ENCODE data around the gene ADGRG2.
"Not testable (repeated sequence)": the region's sequence is repeated elsewhere in the genome, so short reads cannot be mapped to it uniquely, and the experiment has no call there.

ADGRG2 gene

DNA sequence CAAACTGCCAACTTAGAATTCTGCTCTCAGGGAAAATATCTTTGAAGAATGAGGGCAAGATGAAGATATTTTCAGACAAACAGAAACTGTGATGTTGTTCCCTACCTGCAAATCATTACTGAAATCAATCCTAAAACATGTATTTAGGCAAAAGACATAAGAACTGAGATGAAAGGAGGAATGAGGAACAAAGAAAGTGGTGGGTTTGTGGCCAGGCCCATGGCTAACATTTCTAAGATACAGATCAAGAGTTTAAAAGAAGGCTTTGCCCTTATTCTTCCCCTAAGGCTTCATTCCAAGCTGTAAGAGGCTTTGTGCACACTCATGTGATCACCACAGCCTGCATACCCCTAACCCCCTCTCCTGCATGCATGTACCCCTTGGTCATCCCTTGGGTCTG lies 46.5 kb downstream of the ADGRG2 start:
- DNase-seq (ENCODE audit: low spot score), result no peak

- DNase-seq (ENCODE audit: low spot score), result no peak
Measured at GRCh38 chrX:19072372-19072771, 49.9 kb downstream of the ADGRG2 start.

- no peak for DNase-seq (ENCODE audit: low spot score)
Measured at GRCh38 chrX:19070555-19070994, 51.7 kb downstream of the ADGRG2 start.

DNA sequence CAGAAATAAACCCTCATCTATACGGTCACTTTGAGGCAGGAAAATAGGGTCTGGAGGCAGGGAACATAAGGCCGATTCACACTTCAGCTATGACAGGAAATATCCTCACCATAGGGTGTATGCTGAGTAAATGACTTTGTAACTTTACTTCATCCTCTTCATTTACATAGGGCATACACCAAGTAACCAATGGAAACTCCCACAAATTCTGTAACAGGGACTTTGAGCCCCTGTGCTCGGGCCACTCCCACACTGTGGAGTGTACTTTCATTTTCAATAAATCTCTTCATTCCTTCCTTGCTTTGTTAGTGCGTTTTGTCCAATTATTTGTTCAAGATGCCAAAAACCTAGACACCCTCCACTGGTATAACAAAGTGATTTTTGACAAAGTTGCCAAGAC lies 55.3 kb downstream of the ADGRG2 start:
- not testable (repeated sequence) for DNase-seq (ENCODE audit: low spot score)

DNA sequence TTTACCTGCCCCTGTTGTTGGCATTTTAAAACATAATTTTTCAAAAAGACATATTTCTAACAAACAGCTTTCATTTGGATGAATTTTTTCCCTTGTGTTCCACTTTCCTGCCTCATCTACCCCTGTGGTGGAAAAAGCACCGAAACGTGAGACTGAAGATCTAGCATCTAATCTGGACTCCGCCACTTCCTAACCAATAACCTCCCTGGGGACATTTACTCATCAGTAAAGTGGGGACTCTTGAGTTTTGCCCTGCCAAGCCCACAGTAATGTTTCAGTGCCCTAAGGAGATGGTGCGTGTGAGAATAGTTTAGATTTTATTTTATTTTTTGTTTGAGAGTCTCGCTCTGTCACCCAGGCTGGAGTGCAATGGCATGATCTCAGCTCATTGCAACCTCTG lies 56.7 kb downstream of the ADGRG2 start:
- DNase-seq (ENCODE audit: low spot score), result no peak

GRCh38 chrX:19064175-19064574 lies 58.1 kb downstream of the ADGRG2 start:
- DNase-seq (ENCODE audit: low spot score), result no peak

DNA sequence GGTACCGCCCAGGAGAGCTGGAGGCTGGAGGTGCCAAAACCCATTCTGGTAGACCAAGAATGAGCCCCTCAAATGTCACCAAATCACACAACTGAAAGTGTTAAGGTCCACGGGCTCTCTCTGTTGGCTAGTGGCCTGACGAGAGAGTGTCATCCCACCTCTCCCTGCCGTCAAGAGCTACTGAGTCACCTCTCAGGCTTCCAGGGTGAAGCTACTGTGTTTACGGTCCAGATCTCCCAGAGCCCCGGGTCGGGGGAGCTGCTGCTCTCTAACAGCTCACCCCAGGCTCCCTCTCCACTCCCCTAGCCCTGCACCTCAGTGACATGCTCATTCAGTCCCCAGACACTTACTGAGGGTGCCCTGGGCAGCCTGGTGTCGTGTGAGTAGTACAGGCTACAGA lies 59.2 kb downstream of the ADGRG2 start:
- no peak for DNase-seq (ENCODE audit: low spot score)

GRCh38 chrX:19059067-19059466 lies 63.2 kb downstream of the ADGRG2 start:
- no peak for DNase-seq (ENCODE audit: low spot score)

DNA sequence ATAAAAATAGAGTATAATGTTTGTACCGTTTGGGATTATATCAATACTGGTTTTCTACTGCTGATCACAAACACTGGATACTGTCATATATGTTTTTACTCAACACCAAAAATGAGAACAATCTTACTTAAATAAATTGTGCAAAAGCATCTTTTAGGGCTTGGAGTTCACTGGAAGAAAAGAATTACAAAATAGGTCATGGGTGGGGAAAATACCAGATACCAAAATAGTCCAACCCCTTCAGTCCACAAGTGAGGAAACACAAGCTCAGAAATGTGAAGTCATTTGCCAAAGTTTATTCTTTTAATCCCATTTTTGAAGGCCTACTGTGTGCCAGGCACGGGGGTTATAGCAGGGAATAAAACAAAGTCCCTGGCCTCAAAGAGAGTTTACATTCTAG lies 64.4 kb downstream of the ADGRG2 start:
- no peak for DNase-seq (ENCODE audit: low spot score)

GRCh38 chrX:19049110-19049509 lies 73.2 kb downstream of the ADGRG2 start:
- DNase-seq (ENCODE audit: low spot score), result no peak

GRCh38 chrX:19046343-19047215 lies 75.7 kb downstream of the ADGRG2 start:
- no peak for DNase-seq (ENCODE audit: low spot score)

DNA sequence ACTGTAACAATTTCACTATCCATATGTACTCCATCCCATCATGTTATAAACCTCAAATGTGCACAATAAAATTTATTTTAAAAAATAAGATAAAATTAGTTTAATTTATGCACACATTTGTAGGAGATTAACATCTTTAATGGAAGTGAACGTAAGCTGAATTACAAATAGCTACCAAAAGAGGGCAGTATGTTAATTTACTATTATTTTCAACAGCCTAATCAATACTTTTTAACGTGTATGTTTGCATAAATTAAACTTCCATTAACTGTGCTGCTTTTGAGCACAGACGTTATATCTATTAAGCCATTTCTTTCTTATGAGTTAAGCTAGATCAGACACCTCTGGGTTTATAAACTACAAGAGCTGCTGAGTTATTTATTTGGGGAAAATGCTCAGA lies 81.9 kb downstream of the ADGRG2 start:
- peak; percentile 1 for DNase-seq (ENCODE audit: low spot score)

DNA sequence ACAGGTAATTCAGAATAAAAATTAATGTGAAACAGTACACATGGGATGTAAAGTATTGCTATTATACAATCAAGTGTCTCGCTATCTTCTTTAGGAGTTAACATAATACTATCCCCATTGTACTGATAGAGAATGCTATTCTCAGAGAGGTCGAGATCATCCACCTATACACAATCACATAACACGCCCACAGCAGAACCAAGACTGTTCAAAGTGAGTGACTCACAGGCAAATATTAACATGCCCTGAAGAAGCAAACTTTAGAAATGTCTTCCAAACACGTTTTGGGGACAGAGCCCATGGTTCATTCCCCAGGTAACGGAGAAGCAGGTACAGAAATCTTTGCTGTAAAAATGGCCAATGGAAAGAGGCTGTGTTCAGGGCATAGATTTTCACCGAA lies 88.2 kb downstream of the ADGRG2 start:
- DNase-seq (ENCODE audit: low spot score), result no peak

DNA sequence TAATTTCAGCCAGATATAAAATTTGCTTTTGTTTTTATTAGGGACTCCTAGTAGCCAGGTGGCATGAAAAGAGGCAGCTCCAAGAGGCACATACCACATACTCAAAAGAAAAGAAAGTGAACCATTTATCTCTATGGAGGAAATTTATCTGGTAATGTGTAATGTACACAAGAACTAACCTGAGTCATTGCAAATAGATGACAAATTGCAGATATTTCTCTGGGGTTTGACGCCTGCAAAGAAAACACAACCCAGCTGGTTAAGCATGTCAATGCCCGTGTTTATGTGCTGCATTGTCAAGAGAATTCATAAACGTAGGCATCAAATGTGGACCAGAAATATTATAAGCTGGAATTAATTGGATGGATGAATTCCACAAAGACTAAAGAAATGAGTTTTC lies 91.5 kb downstream of the ADGRG2 start:
- DNase-seq (ENCODE audit: low spot score), result no peak

- no peak for DNase-seq (ENCODE audit: low spot score)
Measured at GRCh38 chrX:19028560-19028959, 93.7 kb downstream of the ADGRG2 start.

GRCh38 chrX:19024366-19024765 lies 97.9 kb downstream of the ADGRG2 start:
- no peak for DNase-seq (ENCODE audit: low spot score)

DNA sequence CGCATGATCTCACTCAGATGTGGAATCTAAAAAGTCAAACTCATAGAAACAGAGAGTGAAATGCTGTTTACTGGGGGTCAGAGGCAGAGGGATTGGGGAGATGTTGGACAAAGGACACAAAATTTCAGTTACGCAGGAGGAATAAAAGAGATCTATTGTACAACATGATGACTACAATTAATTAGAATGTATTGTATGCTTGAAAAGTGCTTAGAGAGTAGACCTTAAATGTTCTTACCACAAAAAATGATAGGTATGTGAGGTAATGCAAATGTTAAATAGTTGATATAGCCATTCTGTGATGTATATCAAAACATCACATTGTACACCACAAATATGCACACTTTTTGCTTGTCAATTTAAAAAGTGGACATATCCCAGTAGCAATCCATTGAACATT lies 102.3 kb downstream of the ADGRG2 start:
- no peak for DNase-seq (ENCODE audit: low spot score)

- DNase-seq (ENCODE audit: low spot score), result peak; percentile 7
Measured at GRCh38 chrX:19017271-19017670, 105.0 kb downstream of the ADGRG2 start.

- DNase-seq (ENCODE audit: low spot score), result not testable (repeated sequence)
Measured at GRCh38 chrX:19016614-19017013, 105.7 kb downstream of the ADGRG2 start.

DNA sequence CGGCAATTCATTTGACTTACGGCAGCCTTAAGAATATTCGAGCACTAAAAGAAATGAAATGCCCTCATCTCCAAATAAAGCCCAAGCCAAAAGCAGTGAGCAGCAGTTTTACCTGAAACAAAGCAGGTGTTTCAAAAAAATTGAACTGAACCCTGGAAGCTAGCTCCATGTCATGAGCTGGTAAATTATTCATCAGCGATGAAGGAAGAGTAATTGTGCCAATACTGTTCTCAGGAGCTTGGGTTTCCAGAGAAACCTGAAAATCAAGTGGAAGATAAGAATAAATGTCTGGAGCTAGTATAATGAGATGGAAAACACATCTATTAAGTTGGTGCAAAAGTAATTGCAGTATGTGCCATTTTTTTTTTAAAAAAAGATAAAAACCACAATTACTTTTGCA lies 114.4 kb downstream of the ADGRG2 start:
- DNase-seq (ENCODE audit: low spot score), result no peak

- no peak for DNase-seq (ENCODE audit: low spot score)
Measured at GRCh38 chrX:19007011-19007410, 115.3 kb downstream of the ADGRG2 start.

- DNase-seq (ENCODE audit: low spot score), result peak; percentile 1
Measured at GRCh38 chrX:19005909-19006308, 116.4 kb downstream of the ADGRG2 start.

GRCh38 chrX:19003756-19004155 lies 118.5 kb downstream of the ADGRG2 start:
- no peak for DNase-seq (ENCODE audit: low spot score)

DNA sequence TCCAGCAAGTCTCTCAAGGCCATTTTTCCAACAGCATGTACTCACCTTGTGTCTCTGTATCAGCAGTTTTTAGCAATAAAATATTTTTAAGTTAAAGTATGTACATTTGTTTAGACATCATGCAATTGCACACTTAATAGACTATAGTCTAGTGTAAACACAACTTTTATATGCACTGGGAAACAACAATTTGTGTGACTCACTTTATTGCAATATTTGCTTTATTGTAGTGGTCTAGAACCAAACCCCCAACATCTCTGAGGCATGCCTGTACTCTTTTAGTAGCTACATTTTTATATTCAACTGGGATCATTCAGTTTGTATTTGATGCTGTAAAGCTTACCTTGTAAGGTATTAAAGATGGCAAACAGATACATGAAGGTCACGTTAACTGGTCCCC lies 123.6 kb downstream of the ADGRG2 start:
- no peak for DNase-seq (ENCODE audit: low spot score)
